Measurements from ENCODE around the gene SCARB1. TPM values are rescaled to one million over a fixed set of nuclear protein-coding genes. Genes with fewer than 3 reads are reported as not detected.

The SCARB1 gene
- total RNA-seq, 1 donor from 2014 or later, result 16.9 TPM

GRCh38 chr12:124731869-124732268, 131.8 kb downstream of the SCARB1 start:
- H3K27me3 Mint-ChIP-seq (ENCODE audit: unreplicated experiment), result peaks cover 1% of the 10 kb centered on the region
- no peak overlapping the region for H3K4me3 Mint-ChIP-seq (ENCODE audit: unreplicated experiment)
- no peak for TF ChIP-seq CTCF (IDR thresholded peaks at IDR 0.05; ENCODE audit: unreplicated experiment)
- H3K36me3 Mint-ChIP-seq (ENCODE audit: low read depth, unreplicated experiment), result no peaks in the 10 kb centered on the region
- no peak overlapping the region for H3K27ac Mint-ChIP-seq (ENCODE audit: unreplicated experiment)
- peaks cover 5% of the 10 kb centered on the region for H3K4me1 Mint-ChIP-seq (ENCODE audit: unreplicated experiment)
- DNase-seq (ENCODE audit: low spot score), result no peak
- no peaks in the 10 kb centered on the region for H3K9me3 Mint-ChIP-seq (ENCODE audit: unreplicated experiment)

GRCh38 chr12:124730455-124730932, 133.2 kb downstream of the SCARB1 start:
- no peak overlapping the region for H3K27ac Mint-ChIP-seq (ENCODE audit: unreplicated experiment)

GRCh38 chr12:124727922-124728321, 135.7 kb downstream of the SCARB1 start:
- Mint-ChIP-seq H3K9me3 (ENCODE audit: unreplicated experiment) (no peaks in the 10 kb centered on the region), H3K4me3 (ENCODE audit: unreplicated experiment) (no peak overlapping the region), H3K27me3 (ENCODE audit: unreplicated experiment) (peaks cover 4% of the 10 kb centered on the region), H3K4me1 (ENCODE audit: unreplicated experiment) (peaks cover 4% of the 10 kb centered on the region), H3K27ac (ENCODE audit: unreplicated experiment) (no peak overlapping the region), H3K36me3 (ENCODE audit: low read depth, unreplicated experiment) (no peaks in the 10 kb centered on the region)
- TF ChIP-seq CTCF (IDR thresholded peaks at IDR 0.05; ENCODE audit: unreplicated experiment), result no peak
- no peak for DNase-seq (ENCODE audit: low spot score)

More at GRCh38 chr12:124730455-124730932, 133.2 kb downstream of the SCARB1 start:
- Mint-ChIP-seq H3K27me3 (ENCODE audit: unreplicated experiment) (peaks cover 1% of the 10 kb centered on the region), H3K9me3 (ENCODE audit: unreplicated experiment) (no peaks in the 10 kb centered on the region), H3K4me1 (ENCODE audit: unreplicated experiment) (peaks cover 5% of the 10 kb centered on the region), H3K36me3 (ENCODE audit: low read depth, unreplicated experiment) (no peaks in the 10 kb centered on the region), H3K4me3 (ENCODE audit: unreplicated experiment) (no peak overlapping the region)
- no peak for DNase-seq (ENCODE audit: low spot score)
- TF ChIP-seq CTCF (IDR thresholded peaks at IDR 0.05; ENCODE audit: unreplicated experiment), result no peak

- H3K27ac Mint-ChIP-seq (ENCODE audit: unreplicated experiment), result no peak overlapping the region
- H3K27me3 Mint-ChIP-seq (ENCODE audit: unreplicated experiment), result peaks cover 4% of the 10 kb centered on the region
- TF ChIP-seq CTCF (IDR thresholded peaks at IDR 0.05; ENCODE audit: unreplicated experiment), result no peak
- H3K36me3 Mint-ChIP-seq (ENCODE audit: low read depth, unreplicated experiment), result no peaks in the 10 kb centered on the region
- no peaks in the 10 kb centered on the region for H3K4me1 Mint-ChIP-seq (ENCODE audit: unreplicated experiment)
- H3K4me3 Mint-ChIP-seq (ENCODE audit: unreplicated experiment), result no peak overlapping the region
- no peaks in the 10 kb centered on the region for H3K9me3 Mint-ChIP-seq (ENCODE audit: unreplicated experiment)
- no peak for DNase-seq (ENCODE audit: low spot score)
These were observed 136.3 kb downstream of the SCARB1 start for GRCh38 chr12:124727264-124727800.

Other genes starting within 250 kb of the SCARB1 start
- gene UBC, start 50.8 kb upstream of the SCARB1 start, total RNA-seq (ENCODE audit: unreplicated experiment), result 765 TPM
- gene DHX37, start 125.3 kb upstream of the SCARB1 start, total RNA-seq (ENCODE audit: unreplicated experiment), result 9.2 TPM
- 1.4 TPM for gene BRI3BP, start 129.8 kb upstream of the SCARB1 start, total RNA-seq (ENCODE audit: unreplicated experiment)
- gene AACS, start 201.6 kb upstream of the SCARB1 start, total RNA-seq (ENCODE audit: unreplicated experiment), result 77.6 TPM

Data from endothelial cell (in vitro differentiated cells).